GM18498 (cell line): Measurements from ENCODE around the gene ZBTB20.
A peak's percentile ranks its signal among the peaks of the same experiment; 100 is the strongest.
"Not testable (repeated sequence)": the region's sequence is repeated elsewhere in the genome, so short reads cannot be mapped to it uniquely, and the experiment has no call there.

Experiments used
- ATAC-seq: cut with Tn5 transposase; IDR thresholded peaks from one replicate; pipeline ENCODE4 v1.9.1; 2021; ENCODE audit warnings: mild to moderate bottlenecking, moderate library complexity; ENCODE audit not compliant: unreplicated experiment

The ZBTB20 gene

GRCh38 chr3:115146418-115147328 is at the start of gene ZBTB20:
Gene ZBTB20 (minus strand): TSS chr3:115147288.
- peak; percentile 35 for ATAC-seq

GRCh38 chr3:115194476-115194875 is 47.4 kb upstream of the ZBTB20 start:
- ATAC-seq, result no peak

DNA sequence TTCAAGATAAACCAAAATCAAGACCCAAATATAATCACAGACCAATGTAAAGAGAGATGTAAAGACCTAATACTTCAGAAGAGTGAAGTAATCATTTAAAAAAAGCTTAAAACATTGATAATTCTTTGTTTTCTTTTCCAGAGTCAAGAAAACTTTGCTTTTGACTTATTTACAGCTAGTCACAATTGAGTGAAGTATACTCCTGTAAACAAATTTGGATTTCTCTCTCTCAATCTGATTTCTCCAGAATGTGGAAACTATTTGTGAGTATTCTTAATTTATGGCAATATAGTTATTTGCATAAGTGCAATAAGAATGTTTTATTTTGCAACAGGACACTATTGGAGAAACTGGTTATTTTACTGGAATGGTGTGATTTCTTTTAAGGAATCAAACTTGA is 43.7 kb upstream of the ZBTB20 start:
- no peak for ATAC-seq

DNA sequence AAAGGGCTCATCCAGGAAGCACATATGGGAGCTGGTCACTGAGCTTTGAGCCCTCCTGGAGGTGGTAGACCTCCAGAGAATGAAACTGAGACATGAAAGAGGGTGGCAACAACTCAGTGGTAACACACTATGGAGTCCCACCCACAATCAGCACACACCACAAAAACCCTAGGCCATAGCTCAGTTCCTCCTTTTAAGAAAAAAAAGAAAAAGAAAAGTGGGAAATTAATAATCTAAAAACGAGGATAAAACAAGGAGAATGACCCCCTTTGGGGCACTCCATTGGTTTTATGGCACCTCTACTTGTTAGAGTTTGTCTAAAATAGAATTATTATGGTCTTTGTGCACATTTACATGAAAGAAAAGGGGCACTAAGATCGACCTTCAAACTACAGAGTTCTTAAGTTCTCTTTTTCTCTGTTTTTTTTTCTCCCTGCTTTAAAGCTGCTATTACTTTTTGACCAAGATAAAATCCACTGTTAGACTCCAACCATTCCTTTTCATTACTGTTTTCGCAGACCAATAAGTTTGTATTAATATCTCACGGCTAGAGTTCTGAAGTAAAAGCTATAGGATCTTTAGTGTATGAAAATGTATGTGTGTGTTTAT is 40.2 kb upstream of the ZBTB20 start:
- ATAC-seq, result peak; percentile 100

GRCh38 chr3:115186351-115187148 is 39.5 kb upstream of the ZBTB20 start:
- peak; percentile 52 for ATAC-seq

GRCh38 chr3:115184859-115185572 is 37.9 kb upstream of the ZBTB20 start:
- ATAC-seq, result not testable (repeated sequence)

GRCh38 chr3:115178930-115179329 is 31.8 kb upstream of the ZBTB20 start:
- not testable (repeated sequence) for ATAC-seq

DNA sequence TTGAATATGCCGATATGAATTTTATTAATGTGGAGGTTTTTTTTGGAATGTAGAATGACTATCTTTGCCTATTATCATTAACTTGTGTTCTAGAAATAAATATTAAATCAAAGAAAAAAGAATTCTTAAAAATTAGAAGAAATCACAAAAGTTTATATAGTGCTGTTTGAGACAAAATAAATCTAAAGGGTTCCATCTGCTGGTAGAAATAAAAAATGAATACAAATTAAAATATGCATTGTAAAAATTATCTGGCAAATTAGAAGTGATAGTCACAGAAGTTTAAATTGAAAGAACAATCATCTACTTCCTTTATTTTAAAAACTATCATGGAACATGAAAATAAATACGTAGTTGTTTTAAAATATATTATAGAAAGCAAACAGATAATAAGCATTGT is 22.7 kb upstream of the ZBTB20 start:
- no peak for ATAC-seq

GRCh38 chr3:115165701-115166100 is 18.6 kb upstream of the ZBTB20 start:
- ATAC-seq, result no peak

DNA sequence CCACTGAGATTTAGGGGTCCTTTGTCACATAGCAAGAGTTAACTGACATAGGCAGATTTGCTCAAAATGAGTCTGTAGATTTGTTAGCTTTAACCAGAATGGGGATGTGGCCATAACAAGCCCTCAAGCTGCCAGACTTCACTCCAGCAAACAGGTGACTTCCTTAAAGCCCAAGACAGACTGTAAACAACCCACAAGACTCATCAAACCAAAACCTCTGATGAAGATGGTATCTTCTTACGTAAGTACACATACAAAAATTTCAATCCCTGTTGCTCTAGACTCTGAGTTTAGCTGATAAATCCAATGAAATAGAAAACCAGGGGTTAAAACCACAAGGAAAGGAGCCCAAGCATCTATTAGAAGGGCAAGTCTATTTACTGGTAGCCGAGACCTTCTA is 18.2 kb upstream of the ZBTB20 start:
- no peak for ATAC-seq

GRCh38 chr3:115164374-115165221 is 17.5 kb upstream of the ZBTB20 start:
- no peak for ATAC-seq

- no peak for ATAC-seq
These were observed 15.7 kb upstream of the ZBTB20 start for GRCh38 chr3:115162759-115163158.

DNA sequence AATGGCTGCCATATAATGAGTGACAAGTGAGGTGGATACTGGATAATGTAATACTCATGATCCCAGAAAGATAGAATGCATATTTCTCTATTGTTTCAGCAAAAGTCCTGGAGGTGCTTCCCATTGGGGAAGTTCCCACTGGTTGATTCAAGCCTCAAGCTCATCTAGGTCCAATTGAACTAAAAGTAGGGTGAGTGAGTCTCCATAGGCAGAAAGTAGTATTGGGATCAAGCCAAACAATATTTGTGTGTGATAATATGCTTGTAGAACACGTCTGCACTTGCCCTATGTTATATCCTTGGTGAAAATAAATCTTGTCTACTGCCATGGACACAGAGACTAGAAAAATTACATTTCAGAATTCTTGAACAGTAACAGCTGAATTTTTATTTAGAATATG is 14.8 kb upstream of the ZBTB20 start:
- no peak for ATAC-seq

- ATAC-seq, result no peak
These were observed 14.2 kb upstream of the ZBTB20 start for GRCh38 chr3:115161168-115161834.

DNA sequence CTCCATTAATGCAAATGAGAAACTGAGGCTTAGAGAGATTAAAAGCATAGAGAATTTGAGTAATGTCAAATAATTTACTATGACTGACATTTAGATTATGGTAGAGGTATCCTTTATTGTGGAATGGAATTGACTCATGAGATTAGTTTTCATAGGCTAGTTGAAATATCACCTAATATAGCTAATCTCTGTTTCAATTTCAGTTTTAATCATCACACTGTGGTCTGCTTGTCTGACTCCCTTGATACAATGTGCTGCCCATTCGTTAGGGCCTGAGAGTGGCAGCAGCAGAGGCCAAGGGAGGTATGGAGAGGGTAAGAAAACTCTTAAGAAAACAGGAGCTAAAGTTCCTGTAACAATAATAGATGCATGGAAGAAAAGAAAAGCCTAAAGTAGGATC is 13.2 kb upstream of the ZBTB20 start:
- ATAC-seq, result peak; percentile 99

DNA sequence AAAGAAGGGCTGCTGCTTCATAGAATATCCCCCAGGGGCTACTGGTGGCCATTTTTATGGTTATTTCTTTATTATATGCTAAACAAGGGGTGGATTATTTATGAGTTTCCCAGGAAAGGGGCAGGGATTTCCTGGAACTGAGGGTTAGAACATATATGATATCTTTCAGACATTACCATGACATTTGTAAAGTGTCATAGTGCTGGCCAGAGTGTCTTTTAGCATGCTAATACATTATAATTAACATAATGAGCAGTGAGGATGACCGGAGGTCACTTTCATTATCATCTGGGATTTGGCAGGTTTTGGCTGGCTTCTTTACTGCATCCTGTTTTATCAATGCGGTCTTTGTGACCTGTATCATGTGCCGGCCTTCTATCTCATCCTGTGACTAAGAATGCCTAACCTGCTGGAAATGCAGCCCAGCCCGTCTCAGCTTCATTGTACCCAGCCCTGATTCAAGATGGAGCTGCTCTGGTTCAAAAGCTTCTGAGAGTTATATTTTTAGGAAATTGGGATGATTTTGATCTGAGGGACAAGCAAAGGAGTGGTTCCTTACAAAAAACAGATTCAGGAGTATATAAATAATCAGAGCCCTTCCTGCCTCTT is 9.1 kb upstream of the ZBTB20 start:
- ATAC-seq, result no peak

GRCh38 chr3:115154611-115155010 is 7.5 kb upstream of the ZBTB20 start:
- no peak for ATAC-seq

DNA sequence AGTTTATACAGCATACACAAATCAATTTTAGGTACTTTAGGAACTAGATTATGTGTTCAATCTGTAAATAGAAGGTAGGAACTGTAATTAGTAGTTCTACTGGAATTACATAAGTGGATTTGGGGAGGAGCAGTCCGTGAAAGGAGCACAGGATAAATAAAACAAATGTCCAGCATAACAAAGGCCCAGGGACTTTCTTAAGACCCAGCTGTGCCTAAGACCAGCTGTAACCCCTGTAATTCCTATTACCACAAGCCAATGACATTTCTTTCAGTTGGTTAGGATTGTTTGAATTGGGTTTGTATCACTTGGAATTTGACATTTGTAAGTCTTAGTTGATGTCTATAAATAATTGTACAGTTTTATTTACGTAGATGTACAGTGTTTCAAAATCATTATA is 4.8 kb upstream of the ZBTB20 start:
- ATAC-seq, result no peak
